HG02678 (cell line): Measurements from ENCODE around the gene NF2.

Experiments
- ATAC-seq: cut with Tn5 transposase; IDR thresholded peaks from one replicate; pipeline ENCODE4 v1.9.1; 2021; ENCODE audit warnings: mild to moderate bottlenecking, moderate library complexity; ENCODE audit not compliant: unreplicated experiment

Gene NF2

GRCh38 chr22:29700206-29700899 is 96.9 kb downstream of the NF2 start:
- no peak for ATAC-seq

- ATAC-seq: no peak
Observed at GRCh38 chr22:29700900-29701154, 97.4 kb downstream of the NF2 start.

- ATAC-seq: no peak
Observed at GRCh38 chr22:29701155-29701999, 97.9 kb downstream of the NF2 start.

GRCh38 chr22:29702000-29702930 is 98.8 kb downstream of the NF2 start:
- ATAC-seq: no peak

GRCh38 chr22:29702931-29703501 is 99.6 kb downstream of the NF2 start:
- ATAC-seq: no peak

- ATAC-seq: no peak
Observed at GRCh38 chr22:29703569-29704195, 100.2 kb downstream of the NF2 start.

GRCh38 chr22:29704528-29705285 is 101.3 kb downstream of the NF2 start:
- ATAC-seq: no peak

- no peak for ATAC-seq
Observed at GRCh38 chr22:29705651-29706050, 102.2 kb downstream of the NF2 start.

- no peak for ATAC-seq
Observed at GRCh38 chr22:29706486-29706885, 103.1 kb downstream of the NF2 start.

- ATAC-seq: no peak
Observed at GRCh38 chr22:29707010-29707409, 103.6 kb downstream of the NF2 start.

- ATAC-seq: no peak
Observed at GRCh38 chr22:29707471-29707870, 104.0 kb downstream of the NF2 start.

- no peak for ATAC-seq
Observed at GRCh38 chr22:29710193-29710592, 106.8 kb downstream of the NF2 start.

GRCh38 chr22:29710922-29711593 is 107.6 kb downstream of the NF2 start:
- no peak for ATAC-seq

- ATAC-seq: no peak
Observed at GRCh38 chr22:29712119-29712518, 108.7 kb downstream of the NF2 start.

GRCh38 chr22:29713156-29713727 is 109.8 kb downstream of the NF2 start:
- no peak for ATAC-seq

- ATAC-seq: no peak
Observed at GRCh38 chr22:29715240-29715639, 111.8 kb downstream of the NF2 start.

- ATAC-seq: no peak
Observed at GRCh38 chr22:29715705-29716104, 112.3 kb downstream of the NF2 start.

GRCh38 chr22:29716814-29717545 is 113.5 kb downstream of the NF2 start:
- ATAC-seq: no peak
